ENCODE measurements around the gene NCK2.

- no peak for TF ChIP-seq CTCF (IDR thresholded peaks at IDR 0.05; ENCODE audit: poor library complexity)
- no peak for TF ChIP-seq EZH2 (IDR thresholded peaks at IDR 0.05; ENCODE audit: borderline replicate concordance)
These were observed 133.2 kb downstream of the NCK2 start for GRCh38 chr2:105877945-105878344.
